Measurements from ENCODE around the gene COP1. TPM values are rescaled to one million over a fixed set of nuclear protein-coding genes. Genes with fewer than 3 reads are reported as not detected.
A peak's percentile ranks its signal among the peaks of the same experiment; 100 is the strongest.

Gene COP1
- total and polyA plus RNA-seq, 2 of the 8 experiments (the other 6 are each of a cell fraction or from before 2014, with no cell fraction given), result 26.2 to 44.9 TPM

- TF ChIP-seq CHD7 (IDR thresholded peaks at IDR 0.05; ENCODE audit: insufficient replicate concordance, low read length), result peak; percentile 81
- no peak for TF ChIP-seq PHF8 (conservative IDR thresholded peaks at IDR 0.05; ENCODE audit: low read depth, low read length)
- TF ChIP-seq E2F6 (IDR thresholded peaks at IDR 0.05), result no peak
- TF ChIP-seq MAFK (IDR thresholded peaks at IDR 0.05; ENCODE audit: low read depth, low read length), result no peak
- TF ChIP-seq CHD2 (IDR thresholded peaks at IDR 0.05; ENCODE audit: low read length), result no peak
- peak; percentile 7; the same call in 1 of the 2 replicates for TF ChIP-seq TEAD4 (IDR thresholded peaks at IDR 0.05; ENCODE audit: low read depth, low read length)
- no peak for TF ChIP-seq MAX (IDR thresholded peaks at IDR 0.05)
Measured at GRCh38 chr1:175918364-175918801, 288.7 kb downstream of the COP1 start (continued).
